ENCODE measurements around the gene CHP1.
"Not testable (repeated sequence)": the region's sequence is repeated elsewhere in the genome, so short reads cannot be mapped to it uniquely, and the experiment has no call there.

The CHP1 gene

DNA sequence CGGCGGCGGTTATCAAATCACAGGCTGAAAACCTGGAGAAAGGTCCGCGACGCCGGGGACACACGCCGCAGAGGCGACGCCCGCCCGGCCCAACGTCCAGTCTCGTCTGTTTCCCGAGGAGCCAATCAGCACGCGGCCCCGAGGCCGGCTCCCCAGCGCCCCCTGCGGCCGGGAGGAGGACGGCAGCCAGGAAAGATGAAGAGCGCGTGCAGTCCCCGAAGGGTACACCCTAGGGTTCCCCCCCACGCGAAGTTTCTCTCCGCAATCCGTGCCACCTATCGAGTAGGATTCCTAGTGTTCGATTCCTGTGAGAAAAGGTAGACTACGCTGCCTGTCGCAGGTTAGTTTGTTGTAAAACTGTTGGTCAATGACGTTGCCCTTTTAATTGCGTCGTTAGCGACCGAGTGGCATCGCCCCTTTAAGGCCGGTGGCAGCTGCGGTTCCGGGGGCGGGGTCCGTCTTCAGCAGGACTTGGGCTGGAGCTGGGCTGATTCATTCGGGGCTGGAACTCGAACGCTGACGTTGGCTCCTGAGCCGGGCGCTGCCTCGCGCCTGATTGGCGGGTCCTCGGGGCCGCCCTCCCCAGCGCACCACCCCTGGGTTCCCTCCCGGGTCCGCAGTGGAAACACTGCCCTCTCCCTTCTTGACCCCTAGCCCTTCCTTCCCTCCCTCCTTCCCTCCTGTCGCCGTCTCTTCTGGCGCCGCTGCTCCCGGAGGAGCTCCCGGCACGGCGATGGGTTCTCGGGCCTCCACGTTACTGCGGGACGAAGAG lies at the start of gene CHP1, which contains the start of gene EXD1:
Gene CHP1 (plus strand): TSS at position 619 of the 772 bp plus-strand sequence. CDS start 115 bp downstream, at position 734.
Gene EXD1 (minus strand): TSS at position 108 of the 772 bp plus-strand sequence. CDS start 4,182 bp downstream, outside the sequence.
- DNase-seq, result peak; percentile 96

- DNase-seq, result no peak
Measured at GRCh38 chr15:41182266-41182665, 48.8 kb upstream of the CHP1 start.

DNA sequence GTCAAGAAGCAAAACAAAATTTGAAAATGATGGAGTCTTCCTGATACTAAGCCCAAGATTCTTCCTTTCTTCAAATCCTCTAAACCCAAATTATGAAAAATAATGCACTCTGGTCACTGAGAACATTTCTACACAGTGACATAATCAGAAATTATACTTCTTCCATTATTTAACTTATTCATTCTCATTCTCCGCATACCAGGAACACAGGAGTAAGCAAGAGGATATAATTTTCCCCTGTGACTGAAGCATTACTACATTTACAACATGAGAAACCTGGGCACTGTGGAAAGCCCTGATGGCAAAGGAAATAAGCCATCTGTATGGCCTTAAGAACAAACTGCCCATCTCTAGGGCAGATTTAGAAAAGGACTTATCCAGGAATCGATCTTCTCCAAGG lies 47.5 kb upstream of the CHP1 start:
- DNase-seq, result no peak

GRCh38 chr15:41194444-41194843 lies 36.6 kb upstream of the CHP1 start:
- DNase-seq, result no peak

GRCh38 chr15:41199470-41199869 lies 31.6 kb upstream of the CHP1 start:
- DNase-seq, result no peak

DNA sequence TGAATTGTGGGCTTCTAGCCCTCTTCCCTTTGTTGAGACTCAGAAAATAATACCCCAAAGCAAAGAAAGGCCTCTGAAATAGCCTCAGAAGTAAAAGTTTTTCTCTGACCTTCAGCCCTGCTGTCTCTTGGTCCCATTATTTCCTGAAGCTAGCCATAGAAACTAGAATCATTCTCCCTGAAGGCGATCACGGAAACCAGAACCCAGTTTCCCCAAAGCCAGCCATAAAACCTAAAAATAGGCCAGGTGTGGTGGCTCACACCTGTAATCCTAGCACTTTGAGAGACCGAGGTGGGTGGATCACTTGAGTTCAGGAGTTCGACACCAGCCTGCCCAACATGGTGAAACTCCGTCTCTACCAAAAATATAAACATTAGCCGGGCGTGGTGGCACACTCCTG lies 27.7 kb upstream of the CHP1 start:
- no peak for DNase-seq

DNA sequence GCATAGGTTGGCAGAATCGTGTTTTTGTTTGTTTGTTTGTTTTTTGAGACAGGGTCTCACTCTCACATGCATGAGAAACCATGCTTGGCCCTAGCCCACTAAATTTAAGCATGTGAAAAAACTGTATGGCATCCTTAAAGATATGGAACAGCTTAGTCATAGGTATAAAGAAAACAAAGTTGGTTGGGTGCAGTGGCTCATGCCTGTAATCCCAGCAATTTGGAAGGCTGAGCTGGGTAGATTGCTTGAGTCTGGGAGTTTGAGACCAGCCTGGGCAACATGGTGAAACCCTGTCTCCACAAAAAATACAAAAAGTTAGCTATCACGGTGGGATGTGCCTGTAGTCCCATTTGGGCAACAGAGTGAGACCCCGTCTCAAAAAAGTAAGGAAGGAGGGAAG lies 25.8 kb upstream of the CHP1 start:
- DNase-seq, result no peak

GRCh38 chr15:41207687-41208448 lies 23.2 kb upstream of the CHP1 start:
- no peak for DNase-seq

DNA sequence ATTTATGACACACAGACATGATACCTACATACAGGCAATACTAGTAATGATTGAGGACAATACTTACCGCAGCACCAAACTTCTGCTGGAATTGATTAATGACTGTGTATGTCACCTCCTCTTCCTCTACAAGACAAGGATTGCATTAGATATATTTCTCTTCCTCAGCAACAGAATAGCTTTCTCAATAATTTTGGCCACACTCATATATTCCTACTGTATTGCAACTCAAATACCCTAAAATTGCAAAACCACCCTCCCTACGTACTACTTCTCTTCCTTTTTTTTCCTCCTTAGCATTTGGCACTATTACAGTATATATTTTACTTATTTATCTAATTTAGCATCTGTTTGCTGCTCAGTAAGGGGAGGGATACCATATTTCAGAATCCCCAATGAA lies 15.4 kb upstream of the CHP1 start:
- DNase-seq, result no peak

DNA sequence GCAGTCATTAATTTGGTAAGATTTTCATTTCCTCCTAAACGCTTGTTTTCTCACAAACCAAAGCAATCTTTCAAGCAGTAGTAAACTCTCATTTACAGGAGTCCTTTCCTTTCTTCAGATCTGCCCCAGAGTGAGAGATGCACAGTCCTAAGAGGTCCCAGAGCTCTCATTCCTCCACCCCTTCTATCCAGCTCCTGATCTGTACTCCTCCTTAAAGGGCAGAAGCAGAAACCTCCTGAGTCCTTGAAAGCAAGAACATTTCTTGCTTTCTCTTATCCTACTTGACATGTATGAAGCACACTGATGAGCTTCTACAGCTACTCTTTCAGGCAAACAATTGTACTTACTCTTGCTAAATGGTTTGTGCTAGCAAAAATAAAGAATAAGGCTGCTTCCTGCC lies 12.2 kb upstream of the CHP1 start:
- DNase-seq, result no peak

DNA sequence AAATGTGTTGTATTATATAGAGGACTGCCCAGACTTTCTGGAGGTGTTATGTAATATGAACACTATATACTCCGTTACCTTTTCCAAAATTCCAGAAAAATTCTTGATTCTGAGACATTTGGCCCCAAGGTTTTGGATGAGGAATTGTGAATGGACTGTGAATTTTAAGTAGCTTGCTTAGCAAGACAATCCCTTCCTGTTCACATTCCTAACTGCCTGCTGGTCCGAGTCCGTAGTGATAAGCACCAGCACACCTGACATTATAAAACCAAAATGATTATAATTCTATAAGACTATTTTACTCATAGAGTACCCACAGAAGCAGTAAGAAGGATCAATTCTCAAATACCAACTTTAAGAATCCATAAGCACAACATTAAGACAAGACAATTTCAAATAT lies 11.7 kb upstream of the CHP1 start:
- no peak for DNase-seq

DNA sequence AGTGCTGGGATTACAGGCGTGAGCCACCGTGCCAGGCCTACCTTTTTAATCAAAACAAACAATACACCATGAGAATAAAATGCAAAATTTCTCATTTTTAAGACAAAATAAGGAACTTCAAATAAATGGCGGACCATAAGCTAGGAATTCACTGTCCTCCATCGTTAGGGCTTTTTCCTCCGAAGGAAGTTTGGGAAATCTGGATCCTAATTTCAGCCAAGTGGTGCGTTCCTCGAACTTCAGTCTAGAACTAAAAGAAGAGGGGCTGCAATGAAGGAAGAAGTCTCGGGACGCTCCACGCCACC lies 771 bp upstream of the CHP1 start:
- no peak for DNase-seq

DNA sequence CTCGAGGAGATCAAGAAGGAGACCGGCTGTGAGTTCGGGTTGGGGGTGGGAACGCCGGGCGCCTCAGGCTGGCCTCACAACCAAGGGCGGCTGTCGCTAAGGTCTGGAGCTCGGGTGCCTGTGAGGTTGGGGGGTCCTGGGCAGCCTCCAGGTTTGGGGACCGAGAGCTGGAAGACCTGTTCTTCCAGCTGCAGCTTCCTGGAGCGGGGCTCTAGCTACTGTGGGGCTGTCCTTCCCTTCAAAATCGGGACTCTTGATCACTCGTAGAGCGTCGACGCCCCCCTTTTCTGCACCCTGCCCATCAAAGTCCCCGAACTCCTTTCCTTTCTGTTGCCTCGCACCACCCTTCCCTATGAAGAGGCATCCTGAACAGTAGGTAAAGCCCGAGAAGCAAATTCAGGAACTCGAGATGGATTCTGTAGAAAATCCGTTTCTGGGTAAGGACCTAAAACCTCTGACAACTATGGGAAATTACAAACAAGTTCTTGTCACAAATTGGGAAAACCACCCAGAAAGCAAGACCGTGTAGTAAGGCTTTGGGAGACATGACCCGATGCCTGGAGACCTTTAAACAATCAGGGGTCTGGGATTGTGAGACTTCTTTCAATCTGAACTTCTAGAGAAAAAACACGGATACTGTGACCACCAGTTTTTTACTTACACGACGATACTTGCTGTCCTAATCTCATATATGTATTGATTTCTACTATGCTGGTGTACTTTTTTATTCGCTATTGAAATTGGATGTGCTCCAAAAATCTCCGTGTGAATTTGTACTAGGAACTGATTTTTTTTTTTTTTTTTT lies 556 bp downstream of the CHP1 start:
- DNase-seq, result no peak

GRCh38 chr15:41233367-41233771 lies 2.3 kb downstream of the CHP1 start:
- DNase-seq, result no peak

GRCh38 chr15:41235228-41235627 lies 4.2 kb downstream of the CHP1 start:
- DNase-seq, result not testable (repeated sequence)

DNA sequence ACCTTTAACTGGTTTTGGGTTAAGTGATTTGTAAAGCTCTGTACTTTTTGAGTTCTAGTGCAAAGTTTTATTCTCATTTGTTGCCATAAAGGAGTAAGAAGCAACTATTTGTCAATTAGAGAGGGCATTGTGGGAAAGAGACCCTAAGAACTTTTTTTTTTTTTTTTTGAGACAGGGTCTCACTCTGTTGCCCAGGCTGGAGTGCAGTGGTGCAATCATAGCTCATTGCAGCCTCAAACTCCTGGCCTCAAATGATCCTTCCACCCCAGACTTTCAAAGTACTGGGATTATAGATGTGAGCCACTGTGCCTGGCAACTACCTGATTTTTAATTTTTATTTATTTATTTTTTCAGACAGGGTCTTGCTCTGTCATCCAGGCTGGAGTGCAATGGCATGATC lies 4.9 kb downstream of the CHP1 start:
- DNase-seq, result no peak

GRCh38 chr15:41238100-41238499 lies 7.0 kb downstream of the CHP1 start:
- DNase-seq, result no peak

DNA sequence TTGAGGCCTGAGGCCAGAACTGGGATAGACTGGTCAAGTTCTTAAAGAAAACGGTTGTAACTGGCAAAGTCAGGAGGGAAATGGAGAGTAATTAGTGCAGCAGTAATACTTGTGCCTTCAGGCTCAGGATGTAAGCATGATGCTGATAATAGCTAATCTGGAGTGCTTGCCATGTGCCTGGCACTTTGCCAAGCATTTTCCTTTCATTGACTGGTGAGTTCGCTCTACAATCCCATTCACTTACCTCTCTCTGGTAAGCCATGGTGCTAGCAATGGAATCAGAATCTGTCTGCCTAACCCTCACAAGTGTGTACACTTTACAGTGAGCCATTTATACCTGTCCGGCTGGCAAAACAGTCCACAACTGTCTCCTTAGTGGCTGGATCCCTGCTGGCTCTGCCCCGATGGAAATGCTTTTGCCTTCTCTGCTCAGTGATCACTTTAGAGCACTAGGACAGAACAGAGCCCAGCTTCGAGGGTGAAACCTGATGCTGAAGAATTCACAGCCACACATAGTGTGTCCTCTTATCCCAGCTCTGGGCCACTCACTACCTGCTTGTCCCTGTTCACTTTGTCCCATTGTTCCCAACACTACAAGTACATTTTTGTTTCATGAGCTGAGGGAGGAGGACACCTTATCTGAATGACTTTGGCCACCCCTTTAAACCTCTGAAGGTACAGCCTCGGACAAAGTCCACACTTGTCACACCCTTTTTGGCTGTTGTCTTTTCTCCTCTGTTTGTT lies 10.3 kb downstream of the CHP1 start:
- no peak for DNase-seq

- not testable (repeated sequence) for DNase-seq
Measured at GRCh38 chr15:41250745-41251144, 19.7 kb downstream of the CHP1 start.

GRCh38 chr15:41251411-41251810 lies 20.3 kb downstream of the CHP1 start:
- no peak for DNase-seq

GRCh38 chr15:41254560-41254959 lies 23.5 kb downstream of the CHP1 start:
- DNase-seq, result no peak

- DNase-seq, result no peak
Measured at GRCh38 chr15:41256103-41256502, 25.0 kb downstream of the CHP1 start.

GRCh38 chr15:41256577-41257038 lies 25.5 kb downstream of the CHP1 start:
- no peak for DNase-seq
